Neural crest cell (in vitro differentiated cells): ENCODE results near the gene PAPPA2. TPM values are rescaled to one million over a fixed set of nuclear protein-coding genes. Genes with fewer than 3 reads are reported as not detected.

Experiments
- DNase-seq: peaks from one replicate; pipeline ENCODE4 v3.0.0; 2021; ENCODE audit warnings: low read depth, mixed read lengths, low spot score
- H3K27ac Mint-ChIP-seq: one replicate; pipeline ENCODE4 v1.8.0; 2021; ENCODE audit warnings: mild to moderate bottlenecking, mixed read lengths; ENCODE audit not compliant: unreplicated experiment
- H3K27me3 Mint-ChIP-seq: 2 replicates; pipeline ENCODE4 v1.8.0; 2021; ENCODE audit warnings: low read depth, mild to moderate bottlenecking, mixed read lengths
- H3K36me3 Mint-ChIP-seq: 2 replicates; pipeline ENCODE4 v1.8.0; 2021; ENCODE audit warnings: low read depth, mild to moderate bottlenecking, mixed read lengths
- H3K4me1 Mint-ChIP-seq: 2 replicates; pipeline ENCODE4 v1.8.0; 2021; ENCODE audit warnings: mixed read lengths
- H3K4me3 Mint-ChIP-seq: one replicate; pipeline ENCODE4 v1.8.0; 2021; ENCODE audit warnings: mild to moderate bottlenecking, mixed read lengths
- H3K9me3 Mint-ChIP-seq: 2 replicates; pipeline ENCODE4 v1.8.0; 2021; ENCODE audit warnings: mixed read lengths
- total RNA-seq: library from RNA; stranded (reverse); gene quantifications from 2 replicates; pipeline ENCODE4 v1.2.1, GENCODE V29; 2021
- TF ChIP-seq, protein P1 (sequence below): fragments of 200-600 bp; sonication (generic); conservative IDR thresholded peaks from 2 replicates; pipeline ENCODE4 v1.5.0; 2021; ENCODE audit warnings: antibody characterized with exemption, mild to moderate bottlenecking

The PAPPA2 gene
- total RNA-seq, 1 donor from 2014 or later, result 0.79 TPM

DNA sequence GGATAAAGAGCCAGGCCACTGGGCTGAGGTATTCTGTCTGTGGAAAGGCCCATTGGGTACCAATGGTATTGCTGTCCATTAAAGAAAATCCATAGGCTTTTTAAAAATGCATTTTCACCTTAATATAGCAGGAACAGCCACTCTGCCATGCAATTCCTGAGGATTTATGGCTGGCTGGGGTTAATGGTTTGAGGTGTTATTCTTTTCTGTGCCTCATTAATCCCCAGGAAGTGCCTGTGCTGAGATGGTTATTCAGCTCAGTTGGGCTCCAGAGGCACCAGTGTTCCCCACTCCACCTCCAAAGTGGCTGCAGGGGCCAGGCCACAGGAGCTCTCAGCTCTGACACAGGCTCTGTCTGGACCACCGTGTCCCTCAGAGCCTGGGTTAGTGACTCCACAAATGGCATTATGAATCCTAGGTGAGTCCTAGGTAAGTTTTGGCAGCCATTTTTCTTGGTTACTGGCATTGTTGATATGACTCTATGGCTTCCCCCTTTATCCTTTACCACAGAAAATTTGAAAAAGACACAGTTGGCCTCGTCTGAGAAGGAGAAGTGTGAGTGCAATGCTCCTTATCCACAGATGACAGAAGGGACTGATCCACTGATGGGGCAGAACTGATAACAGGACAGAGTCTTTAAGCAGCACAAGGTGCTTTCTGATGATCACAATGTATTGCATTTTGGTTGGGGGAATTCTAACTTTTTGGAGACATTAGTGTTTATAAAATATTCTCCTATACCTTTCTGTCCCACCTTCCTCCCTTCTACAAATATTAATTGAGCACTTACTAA lies 2.2 kb upstream of the PAPPA2 start:
- no peaks in the 10 kb centered on the region for H3K4me1 Mint-ChIP-seq
- DNase-seq, result no peak
- peaks cover 5% of the 10 kb centered on the region for H3K9me3 Mint-ChIP-seq
- H3K4me3 Mint-ChIP-seq, result no peak overlapping the region
- H3K27me3 Mint-ChIP-seq, result no peaks in the 10 kb centered on the region
- H3K27ac Mint-ChIP-seq, result no peak overlapping the region
- TF ChIP-seq, protein P1, sequence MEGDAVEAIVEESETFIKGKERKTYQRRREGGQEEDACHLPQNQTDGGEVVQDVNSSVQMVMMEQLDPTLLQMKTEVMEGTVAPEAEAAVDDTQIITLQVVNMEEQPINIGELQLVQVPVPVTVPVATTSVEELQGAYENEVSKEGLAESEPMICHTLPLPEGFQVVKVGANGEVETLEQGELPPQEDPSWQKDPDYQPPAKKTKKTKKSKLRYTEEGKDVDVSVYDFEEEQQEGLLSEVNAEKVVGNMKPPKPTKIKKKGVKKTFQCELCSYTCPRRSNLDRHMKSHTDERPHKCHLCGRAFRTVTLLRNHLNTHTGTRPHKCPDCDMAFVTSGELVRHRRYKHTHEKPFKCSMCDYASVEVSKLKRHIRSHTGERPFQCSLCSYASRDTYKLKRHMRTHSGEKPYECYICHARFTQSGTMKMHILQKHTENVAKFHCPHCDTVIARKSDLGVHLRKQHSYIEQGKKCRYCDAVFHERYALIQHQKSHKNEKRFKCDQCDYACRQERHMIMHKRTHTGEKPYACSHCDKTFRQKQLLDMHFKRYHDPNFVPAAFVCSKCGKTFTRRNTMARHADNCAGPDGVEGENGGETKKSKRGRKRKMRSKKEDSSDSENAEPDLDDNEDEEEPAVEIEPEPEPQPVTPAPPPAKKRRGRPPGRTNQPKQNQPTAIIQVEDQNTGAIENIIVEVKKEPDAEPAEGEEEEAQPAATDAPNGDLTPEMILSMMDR, result no peak
- no peaks in the 10 kb centered on the region for H3K36me3 Mint-ChIP-seq

DNA sequence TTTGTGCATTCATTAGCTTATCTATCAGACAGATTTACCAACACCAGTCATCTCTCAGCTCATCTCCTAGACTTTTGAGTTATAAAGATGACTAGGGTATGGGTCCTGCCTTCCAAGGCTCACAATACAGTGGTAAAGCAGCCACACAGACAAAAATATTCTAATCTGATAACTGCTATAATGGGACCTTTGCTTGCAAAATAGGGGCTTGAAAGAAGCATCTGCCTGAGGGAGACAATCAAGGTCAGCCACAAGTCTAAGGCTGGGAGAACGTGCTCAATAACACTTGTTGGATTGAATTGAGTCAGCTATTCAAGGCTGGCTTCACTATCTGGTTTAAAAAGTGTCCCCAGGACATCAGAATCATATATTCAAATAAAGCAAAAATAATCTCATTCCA lies 1.4 kb upstream of the PAPPA2 start:
- Mint-ChIP-seq H3K36me3 (no peaks in the 10 kb centered on the region), H3K9me3 (peaks cover 5% of the 10 kb centered on the region), H3K4me1 (no peaks in the 10 kb centered on the region), H3K4me3 (no peak overlapping the region), H3K27me3 (no peaks in the 10 kb centered on the region), H3K27ac (no peak overlapping the region)
- no peak for DNase-seq
- TF ChIP-seq, protein P1, result no peak

DNA sequence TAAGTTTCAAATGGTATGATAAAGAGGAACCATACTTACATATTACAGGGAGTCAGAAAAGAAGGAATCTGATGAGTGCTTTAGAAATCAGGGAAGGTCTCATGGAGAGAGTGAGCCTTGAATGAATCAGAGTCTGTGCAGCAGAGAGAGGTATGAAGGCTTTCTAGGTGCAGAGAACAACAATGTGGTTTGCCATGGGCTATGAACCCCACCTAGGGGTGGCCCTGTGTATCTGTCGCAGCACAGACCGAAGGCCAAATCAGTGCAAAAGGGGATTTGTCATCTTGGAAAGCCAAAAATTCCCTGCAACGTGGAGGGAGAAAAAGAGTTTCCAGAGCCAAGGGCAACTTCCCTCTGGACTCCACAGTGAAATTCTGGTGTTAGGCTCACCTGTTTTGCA lies 3.5 kb downstream of the PAPPA2 start:
- Mint-ChIP-seq H3K27me3 (no peaks in the 10 kb centered on the region), H3K4me3 (no peak overlapping the region), H3K4me1 (no peaks in the 10 kb centered on the region), H3K36me3 (no peaks in the 10 kb centered on the region), H3K9me3 (no peaks in the 10 kb centered on the region), H3K27ac (no peak overlapping the region)
- TF ChIP-seq, protein P1, result peak; percentile 59
- no peak for DNase-seq

DNA sequence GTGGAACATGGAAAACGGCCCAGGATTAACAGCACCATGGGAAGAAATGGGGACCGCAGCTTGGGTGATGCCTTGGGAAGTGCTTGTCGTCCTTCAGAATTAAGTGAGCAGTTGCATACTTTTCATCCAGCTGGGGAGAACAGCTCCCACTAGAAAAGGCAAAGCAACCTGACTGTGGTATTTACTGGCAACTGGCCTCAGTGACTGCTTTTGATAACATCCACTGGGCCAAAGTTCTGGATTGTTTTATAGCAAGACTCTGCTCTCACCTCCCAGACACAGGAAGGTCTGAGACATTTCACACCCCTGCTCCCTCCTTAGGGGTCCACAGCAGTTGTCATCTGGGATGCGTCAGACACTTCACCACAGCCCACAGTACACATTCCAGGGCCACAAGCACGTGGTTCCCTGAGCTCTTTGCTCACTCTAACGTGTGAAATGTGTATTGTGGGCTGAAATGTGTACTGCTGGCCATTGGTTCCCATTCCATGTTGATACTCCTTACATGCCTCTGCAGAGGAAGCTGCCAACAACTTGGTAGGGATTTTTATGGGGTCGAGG lies 6.6 kb downstream of the PAPPA2 start:
- Mint-ChIP-seq H3K36me3 (no peaks in the 10 kb centered on the region), H3K27ac (no peak overlapping the region), H3K4me3 (no peak overlapping the region), H3K9me3 (no peaks in the 10 kb centered on the region), H3K4me1 (no peaks in the 10 kb centered on the region), H3K27me3 (no peaks in the 10 kb centered on the region)
- no peak for DNase-seq
- TF ChIP-seq, protein P1, result no peak

DNA sequence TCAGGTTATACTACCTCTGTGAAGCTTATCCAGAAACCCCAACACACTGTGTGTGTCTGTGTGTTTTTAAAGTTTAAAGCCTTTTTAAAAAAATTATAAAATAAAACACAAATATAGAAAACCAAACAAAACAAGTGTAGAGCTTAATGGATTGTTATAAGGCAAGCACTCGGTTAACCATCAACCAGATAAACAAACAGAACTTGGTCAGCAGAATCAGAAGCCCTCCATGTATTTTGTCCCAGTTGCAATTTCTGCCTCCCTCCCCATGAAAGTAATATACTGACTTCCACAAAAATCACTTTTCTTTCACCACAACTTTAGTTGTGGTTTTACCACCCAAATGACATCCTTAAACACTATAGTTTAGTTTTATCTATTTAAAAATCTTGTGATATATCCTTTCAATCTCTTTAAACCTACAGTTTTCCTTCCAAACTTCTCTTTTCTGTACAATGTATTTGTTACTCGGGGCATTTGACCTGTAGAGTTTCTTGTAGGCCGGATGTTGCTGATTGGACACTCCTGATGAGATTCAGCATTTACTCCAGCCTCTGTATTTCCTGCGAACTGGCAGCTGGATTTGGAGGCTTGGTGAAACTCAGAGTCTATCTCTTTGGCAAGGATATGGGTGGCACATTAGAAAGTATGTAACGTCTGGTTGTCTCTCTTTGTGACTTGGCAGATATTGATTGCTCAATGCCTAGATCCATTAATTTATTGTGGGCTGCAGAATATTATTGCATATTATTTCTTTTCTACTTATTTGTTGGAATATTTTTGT lies 8.6 kb downstream of the PAPPA2 start:
- H3K27me3 Mint-ChIP-seq, result no peaks in the 10 kb centered on the region
- DNase-seq, result no peak
- H3K9me3 Mint-ChIP-seq, result no peaks in the 10 kb centered on the region
- TF ChIP-seq, protein P1, result no peak
- H3K36me3 Mint-ChIP-seq, result no peaks in the 10 kb centered on the region
- no peak overlapping the region for H3K27ac Mint-ChIP-seq
- no peak overlapping the region for H3K4me3 Mint-ChIP-seq
- H3K4me1 Mint-ChIP-seq, result no peaks in the 10 kb centered on the region
